K562 (cell line): ENCODE results near the gene PPP1R16B. TPM values are rescaled to one million over a fixed set of nuclear protein-coding genes. Genes with fewer than 3 reads are reported as not detected.

Experiments used
- CBFA2T3 ChIP-seq: fragments of 450-650 bp; IDR thresholded peaks from 2 replicates; pipeline ENCODE4 v1.6.1; 2017
- CEBPB ChIP-seq: fragments of 450-650 bp; IDR thresholded peaks from 2 replicates; pipeline ENCODE4 v1.6.1; 2016; ENCODE audit warnings: missing genetic modification characterization, missing compliant biosample characterization
- EP400 ChIP-seq: fragments of 450-650 bp; IDR thresholded peaks from 2 replicates; pipeline ENCODE4 v1.6.1; 2017; ENCODE audit warnings: antibody characterized with exemption, mild to moderate bottlenecking, moderate library complexity
- JUN ChIP-seq, 2 experiments: sonication (generic) in 1 of 2; formaldehyde crosslinking in 1 of 2; IDR thresholded peaks; 2 replicates each; pipeline versions ENCODE4 v1.6.1 to v1.8.0; 2012 to 2022; ENCODE audit warnings: borderline replicate concordance in 2 of 2, mild to moderate bottlenecking in 2 of 2, improper control_type of control experiment in 1 of 2, low read depth in 1 of 2, low read length in 1 of 2, missing genetic modification reagents in 1 of 2
- L3MBTL2 ChIP-seq: fragments of 450-650 bp; IDR thresholded peaks from 2 replicates; pipeline ENCODE4 v1.6.1; 2016; ENCODE audit warnings: mild to moderate bottlenecking, moderate library complexity
- MITF ChIP-seq: IDR thresholded peaks from 2 replicates; pipeline ENCODE4 v1.6.1; 2014; ENCODE audit warnings: antibody characterized with exemption
- MXI1 ChIP-seq: IDR thresholded peaks from 2 replicates; pipeline ENCODE4 v1.6.1; 2011; ENCODE audit warnings: low read depth, mild to moderate bottlenecking, improper control_type of control experiment, low read length
- NR2C1 ChIP-seq, 2 experiments: fragments of 450-650 bp; IDR thresholded peaks; 2 replicates each; pipeline ENCODE4 v1.6.1; 2017; ENCODE audit warnings: mild to moderate bottlenecking in 2 of 2, antibody characterized with exemption in 1 of 2, inconsistent platforms in 1 of 2, missing compliant biosample characterization in 1 of 2, missing genetic modification characterization in 1 of 2
- RBFOX2 ChIP-seq: fragments of 200-400 bp; formaldehyde crosslinking; IDR thresholded peaks from 2 replicates; pipeline ENCODE4 v1.6.1; 2017; ENCODE audit warnings: low read depth, mild to moderate bottlenecking, low read length, moderate library complexity
- REST ChIP-seq, 2 experiments: fragments of 450-650 bp; formaldehyde crosslinking in 1 of 2; IDR thresholded peaks; 2 replicates each; pipeline versions ENCODE4 v1.4.0 to v1.6.1; 2014 to 2020; ENCODE audit warnings: mild to moderate bottlenecking in 2 of 2, borderline replicate concordance in 1 of 2, low read depth in 1 of 2
- TCF7 ChIP-seq: sonication (generic); IDR thresholded peaks from 2 replicates; pipeline ENCODE4 v1.6.1; 2016; ENCODE audit warnings: antibody characterized with exemption, borderline replicate concordance
- ZFP1 ChIP-seq: fragments of 450-650 bp; formaldehyde crosslinking; IDR thresholded peaks from 2 replicates; pipeline ENCODE4 v1.4.0; 2020; ENCODE audit warnings: mild to moderate bottlenecking, mixed read lengths
- ZNF121 ChIP-seq: sonication (generic); formaldehyde crosslinking; conservative IDR thresholded peaks from 2 replicates; pipeline ENCODE4 v1.8.0; 2022; ENCODE audit warnings: missing genetic modification reagents
- polyA plus RNA-seq, 8 experiments: library from polyadenylated mRNA; depleted of rRNA in 4 of 8; stranded (reverse) in 5 of 8; unstranded in 3 of 8; fragments of >200 nt; fragmentation: Nextera tagmentation in 2 of 8; fragmentation: Illumina TruSeq in 1 of 8; extraction: Ambion mirVana in 2 of 8; extraction: Trizol in 1 of 8; gene quantifications; 2 replicates each; pipeline versions ENCODE4 v1.2.1 to v1.2.3, GENCODE V29; 2011 to 2014; ENCODE audit warnings: inconsistent platforms in 1 of 8, missing spikeins in 1 of 8
- total RNA-seq, 7 experiments: library from RNA; depleted of rRNA in 6 of 7; stranded (reverse); fragments of >200 nt in 6 of 7; fragmentation: Illumina TruSeq in 2 of 7; extraction: Trizol in 2 of 7; gene quantifications; 2 replicates each; pipeline versions ENCODE4 v1.2.1 to v1.2.3, GENCODE V29; 2011 to 2021; ENCODE audit warnings: low replicate concordance in 1 of 7
- TF ChIP-seq, protein P1 (sequence below): fragments of 450-650 bp; IDR thresholded peaks from 2 replicates; pipeline ENCODE4 v1.7.1; 2018; ENCODE audit warnings: mild to moderate bottlenecking, low read depth; ENCODE audit not compliant: partially characterized antibody

The PPP1R16B gene
- total and polyA plus RNA-seq, 9 of the 15 experiments (the other 6 are each of a cell fraction or from before 2014, with no cell fraction given): 1.5 to 11.5 (median 6.8) TPM

DNA sequence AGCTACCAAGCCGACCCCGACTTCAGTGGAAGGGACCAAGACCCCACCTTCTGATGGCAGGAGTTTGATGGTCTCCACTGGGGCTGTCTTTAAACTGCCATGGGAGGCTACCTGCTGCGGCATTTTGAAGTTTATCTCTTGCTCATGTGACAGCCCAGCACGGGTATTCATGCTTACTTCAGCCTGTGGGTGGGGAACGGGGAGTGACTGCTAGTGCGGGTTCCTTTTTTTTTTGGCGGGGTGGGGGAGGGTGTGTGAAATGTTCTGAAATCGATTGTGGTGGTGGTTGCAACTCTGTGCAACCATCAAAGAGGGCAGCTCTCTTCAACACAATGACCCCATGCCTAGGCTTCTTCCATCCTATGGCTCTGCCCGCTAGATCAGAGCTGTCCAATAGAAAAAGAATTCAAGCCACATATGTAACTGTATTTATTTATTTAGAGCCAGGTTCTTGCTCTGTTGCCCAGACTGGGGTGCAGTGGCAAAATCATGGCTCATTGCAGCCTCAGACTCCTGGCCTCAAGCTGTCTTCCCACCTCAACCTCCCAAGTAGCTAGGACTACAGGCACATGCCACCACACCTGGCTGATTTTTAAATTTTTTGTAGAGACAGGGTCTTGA is 53.7 kb downstream of the PPP1R16B start (continued):
- TF ChIP-seq REST (IDR thresholded peaks at IDR 0.05; ENCODE audit: borderline replicate concordance): peak; percentile 30; the same call in 1 of the 2 replicates
- no peak for TF ChIP-seq REST (CRISPR knock-in tag; IDR thresholded peaks at IDR 0.05; ENCODE audit: low read depth)
- TF ChIP-seq CEBPB (tag): peak; percentile 52; the same call in 1 of the 2 replicates
- peak; percentile 67 for TF ChIP-seq L3MBTL2
- no peak for TF ChIP-seq NR2C1 (IDR thresholded peaks at IDR 0.05)
- 0 out of 2 replicates have a peak, but pooled peaks have one; percentile 23 for TF ChIP-seq NR2C1 (tag; IDR thresholded peaks at IDR 0.05)
- peak; percentile 75; the same call in 1 of the 2 replicates for TF ChIP-seq TCF7
- TF ChIP-seq EP400: peak; percentile 33; the same call in 1 of the 2 replicates
- TF ChIP-seq RBFOX2: peak; percentile 51
- TF ChIP-seq CBFA2T3: 0 out of 2 replicates have a peak, but pooled peaks have one; percentile 7
- TF ChIP-seq, protein P1, sequence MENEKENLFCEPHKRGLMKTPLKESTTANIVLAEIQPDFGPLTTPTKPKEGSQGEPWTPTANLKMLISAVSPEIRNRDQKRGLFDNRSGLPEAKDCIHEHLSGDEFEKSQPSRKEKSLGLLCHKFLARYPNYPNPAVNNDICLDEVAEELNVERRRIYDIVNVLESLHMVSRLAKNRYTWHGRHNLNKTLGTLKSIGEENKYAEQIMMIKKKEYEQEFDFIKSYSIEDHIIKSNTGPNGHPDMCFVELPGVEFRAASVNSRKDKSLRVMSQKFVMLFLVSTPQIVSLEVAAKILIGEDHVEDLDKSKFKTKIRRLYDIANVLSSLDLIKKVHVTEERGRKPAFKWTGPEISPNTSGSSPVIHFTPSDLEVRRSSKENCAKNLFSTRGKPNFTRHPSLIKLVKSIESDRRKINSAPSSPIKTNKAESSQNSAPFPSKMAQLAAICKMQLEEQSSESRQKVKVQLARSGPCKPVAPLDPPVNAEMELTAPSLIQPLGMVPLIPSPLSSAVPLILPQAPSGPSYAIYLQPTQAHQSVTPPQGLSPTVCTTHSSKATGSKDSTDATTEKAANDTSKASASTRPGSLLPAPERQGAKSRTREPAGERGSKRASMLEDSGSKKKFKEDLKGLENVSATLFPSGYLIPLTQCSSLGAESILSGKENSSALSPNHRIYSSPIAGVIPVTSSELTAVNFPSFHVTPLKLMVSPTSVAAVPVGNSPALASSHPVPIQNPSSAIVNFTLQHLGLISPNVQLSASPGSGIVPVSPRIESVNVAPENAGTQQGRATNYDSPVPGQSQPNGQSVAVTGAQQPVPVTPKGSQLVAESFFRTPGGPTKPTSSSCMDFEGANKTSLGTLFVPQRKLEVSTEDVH: peak; percentile 76
- peak; percentile 42; the same call in 1 of the 2 replicates for TF ChIP-seq MXI1
- TF ChIP-seq JUN (IDR thresholded peaks at IDR 0.05; ENCODE audit: borderline replicate concordance, low read depth, low read length): peak; percentile 67; the same call in 1 of the 2 replicates
- TF ChIP-seq JUN (CRISPR knock-in tag; IDR thresholded peaks at IDR 0.05; ENCODE audit: borderline replicate concordance): no peak
- TF ChIP-seq MITF: peak; percentile 82; the same call in 1 of the 2 replicates
- peak; percentile 86 for TF ChIP-seq ZNF121 (CRISPR knock-in tag)
- no peak for TF ChIP-seq ZFP1 (CRISPR knock-in tag)
